Stimulated activated CD4-positive, alpha-beta T cell treated with anti-CD3 and anti-CD28 coated beads, Interleukin-2, amount 100 ng/mL, for 4 hours (primary cell): ENCODE results near the gene SCYL1.

Experiments
- DNase-seq: peaks from one replicate; pipeline ENCODE4 v3.0.0-alpha.2; 2020; ENCODE audit warnings: low read depth

Gene SCYL1

GRCh38 chr11:65537296-65537597 lies 12.4 kb downstream of the SCYL1 start:
- no peak for DNase-seq

- no peak for DNase-seq
Observed at GRCh38 chr11:65537620-65538231, 12.8 kb downstream of the SCYL1 start.

- DNase-seq: no peak
Observed at GRCh38 chr11:65538232-65538914, 13.5 kb downstream of the SCYL1 start.

- DNase-seq: no peak
Observed at GRCh38 chr11:65538915-65539743, 14.2 kb downstream of the SCYL1 start.

GRCh38 chr11:65539744-65540289 lies 14.9 kb downstream of the SCYL1 start:
- DNase-seq: no peak

- peak; percentile 79 for DNase-seq
Observed at GRCh38 chr11:65540290-65541092, 15.6 kb downstream of the SCYL1 start.

- no peak for DNase-seq
Observed at GRCh38 chr11:65541093-65541982, 16.5 kb downstream of the SCYL1 start.

GRCh38 chr11:65542738-65543390 lies 18.0 kb downstream of the SCYL1 start:
- DNase-seq: no peak

- no peak for DNase-seq
Observed at GRCh38 chr11:65545853-65546216, 21.0 kb downstream of the SCYL1 start.

- DNase-seq: peak; percentile 97
Observed at GRCh38 chr11:65546217-65546958, 21.5 kb downstream of the SCYL1 start.

- no peak for DNase-seq
Observed at GRCh38 chr11:65547446-65548125, 22.7 kb downstream of the SCYL1 start.

GRCh38 chr11:65548395-65548794 lies 23.5 kb downstream of the SCYL1 start:
- no peak for DNase-seq

GRCh38 chr11:65549096-65549495 lies 24.2 kb downstream of the SCYL1 start:
- DNase-seq: no peak

GRCh38 chr11:65551572-65552387 lies 26.9 kb downstream of the SCYL1 start:
- DNase-seq: no peak

- DNase-seq: no peak
Observed at GRCh38 chr11:65552388-65552951, 27.6 kb downstream of the SCYL1 start.

- DNase-seq: peak; percentile 54
Observed at GRCh38 chr11:65553301-65554001, 28.6 kb downstream of the SCYL1 start.

GRCh38 chr11:65554057-65554818 lies 29.4 kb downstream of the SCYL1 start:
- DNase-seq: no peak
